Measurements from ENCODE around the gene CMTR1.
"Not testable (repeated sequence)": the region's sequence is repeated elsewhere in the genome, so short reads cannot be mapped to it uniquely, and the experiment has no call there.

The CMTR1 gene

GRCh38 chr6:37495244-37495934, 62.4 kb downstream of the CMTR1 start:
- TF ChIP-seq CTCF (IDR thresholded peaks at IDR 0.05; ENCODE audit: borderline replicate concordance, control extremely low read depth, extremely low read depth, insufficient read depth, missing control alignments): no peak
- in situ Hi-C loops (cut with MboI; ENCODE audit: low sequenced_read_pairs, unreplicated experiment): loop anchor here (25.0 kb wide), 1 partner anchor 192 kb away; the partner anchor contains the start of gene MDGA1
- DNase-seq (ENCODE audit: low spot score): peak; percentile 68

GRCh38 chr6:37496951-37497885, 64.2 kb downstream of the CMTR1 start:
- no peak for DNase-seq (ENCODE audit: low spot score)
- in situ Hi-C loops (cut with MboI; ENCODE audit: low sequenced_read_pairs, unreplicated experiment): loop anchor here (25.0 kb wide), 1 partner anchor 190 kb away; the partner anchor contains the start of gene MDGA1
- TF ChIP-seq CTCF (IDR thresholded peaks at IDR 0.05; ENCODE audit: borderline replicate concordance, control extremely low read depth, extremely low read depth, insufficient read depth, missing control alignments): no peak

GRCh38 chr6:37499433-37500293, 66.6 kb downstream of the CMTR1 start, which contains the start of gene CCDC167:
CCDC167 (minus strand) TSS chr6:37499893; CDS start chr6:37499863, 30 bp downstream.
- no peak for TF ChIP-seq CTCF (IDR thresholded peaks at IDR 0.05; ENCODE audit: borderline replicate concordance, control extremely low read depth, extremely low read depth, insufficient read depth, missing control alignments)
- peak; percentile 94 for DNase-seq (ENCODE audit: low spot score)
- in situ Hi-C loops (cut with MboI; ENCODE audit: low sequenced_read_pairs, unreplicated experiment): loop anchor here (25.0 kb wide), 1 partner anchor 188 kb away; the partner anchor contains the start of gene MDGA1

GRCh38 chr6:37500294-37500608, 67.2 kb downstream of the CMTR1 start:
- DNase-seq (ENCODE audit: low spot score): no peak
- in situ Hi-C loops (cut with MboI; ENCODE audit: low sequenced_read_pairs, unreplicated experiment): no loop called here
- TF ChIP-seq CTCF (IDR thresholded peaks at IDR 0.05; ENCODE audit: borderline replicate concordance, control extremely low read depth, extremely low read depth, insufficient read depth, missing control alignments): no peak

GRCh38 chr6:37500904-37501303, 67.9 kb downstream of the CMTR1 start:
- DNase-seq (ENCODE audit: low spot score); in situ Hi-C loops (cut with MboI; ENCODE audit: low sequenced_read_pairs, unreplicated experiment): not testable (repeated sequence)

- DNase-seq (ENCODE audit: low spot score): no peak
- TF ChIP-seq CTCF (IDR thresholded peaks at IDR 0.05; ENCODE audit: borderline replicate concordance, control extremely low read depth, extremely low read depth, insufficient read depth, missing control alignments): no peak
- in situ Hi-C loops (cut with MboI; ENCODE audit: low sequenced_read_pairs, unreplicated experiment): no loop called here
Measured at GRCh38 chr6:37501632-37502491, 68.8 kb downstream of the CMTR1 start.
